Testis (tissue), 3 donors: ENCODE results near the gene TLR8. TPM values are rescaled to one million over a fixed set of nuclear protein-coding genes. Genes with fewer than 3 reads are reported as not detected.
"Not testable (repeated sequence)": the region's sequence is repeated elsewhere in the genome, so short reads cannot be mapped to it uniquely, and the experiment has no call there.

Experiments used
- DNase-seq: peaks from one replicate; pipeline ENCODE4 v3.0.0-alpha.2; 2019
- H3K27ac ChIP-seq, 2 donors: fragments of 200-600 bp; sonication (generic); one replicate each; pipeline ENCODE4 v1.5.1; 2019
- H3K27me3 ChIP-seq: fragments of 200-600 bp; sonication (generic); one replicate; pipeline ENCODE4 v1.5.1; 2019
- H3K36me3 ChIP-seq: fragments of 200-600 bp; sonication (generic); one replicate; pipeline ENCODE4 v1.5.1; 2017; ENCODE audit warnings: low read depth; ENCODE audit errors: missing control alignments
- H3K4me1 ChIP-seq: fragments of 200-600 bp; sonication (generic); one replicate; pipeline ENCODE4 v1.5.1; 2019
- H3K4me3 ChIP-seq, 2 donors: fragments of 200-600 bp; sonication (generic); one replicate each; pipeline ENCODE4 v1.5.1; 2017 to 2019
- H3K9me3 ChIP-seq: fragments of 200-600 bp; sonication (generic); one replicate; pipeline ENCODE4 v1.5.1; 2017
- POLR2A ChIP-seq: fragments of 450-650 bp; IDR thresholded peaks from one replicate; pipeline ENCODE4 v1.6.1; 2017; ENCODE audit warnings: antibody characterized with exemption, mild to moderate bottlenecking, moderate library complexity
- WGBS, 2 donors: methylation state at CpG; one replicate each; pipeline ENCODE4 v1.1.5; 2018; 5-methylcytosine and 5-hydroxymethylcytosine counted together
- intact Hi-C: fragments of 100-400 bp; cut with DNase I; formaldehyde crosslinking; loops from one replicate; pipeline ENCODE4 v1.15.1; 2023; ENCODE audit warnings: low total_unique reads
- polyA plus RNA-seq: library from polyadenylated mRNA; stranded (reverse); fragments of 350-450 nt; fragmentation: Illumina TruSeq; extraction: RNeasy Lipid Tissue Mini Kit (QIAGEN cat#74804); gene quantifications from one replicate; pipeline ENCODE4 v1.2.3, GENCODE V29; 2014; ENCODE audit warnings: low read depth, low replicate concordance; ENCODE audit not compliant: insufficient read depth
- total RNA-seq, 2 donors: library from RNA; depleted of rRNA; stranded (reverse); fragments of >200 nt; gene quantifications; one replicate each; pipeline ENCODE4 v1.2.3, GENCODE V29; 2016
- TF ChIP-seq, protein P1 (sequence below), 3 experiments: fragments of 450-650 bp in 2 of 3; fragments of 200-600 bp in 1 of 3; sonication (generic) in 1 of 3; IDR thresholded peaks; one replicate each; pipeline ENCODE4 v1.5.1; 2016 to 2019; ENCODE audit warnings: antibody characterized with exemption in 3 of 3, mild to moderate bottlenecking in 2 of 3, moderate library complexity in 1 of 3

TLR8 gene
- total and polyA plus RNA-seq, 3 donors from 2014 or later = 0.08 to 1.3 (median 0.50) TPM

DNA sequence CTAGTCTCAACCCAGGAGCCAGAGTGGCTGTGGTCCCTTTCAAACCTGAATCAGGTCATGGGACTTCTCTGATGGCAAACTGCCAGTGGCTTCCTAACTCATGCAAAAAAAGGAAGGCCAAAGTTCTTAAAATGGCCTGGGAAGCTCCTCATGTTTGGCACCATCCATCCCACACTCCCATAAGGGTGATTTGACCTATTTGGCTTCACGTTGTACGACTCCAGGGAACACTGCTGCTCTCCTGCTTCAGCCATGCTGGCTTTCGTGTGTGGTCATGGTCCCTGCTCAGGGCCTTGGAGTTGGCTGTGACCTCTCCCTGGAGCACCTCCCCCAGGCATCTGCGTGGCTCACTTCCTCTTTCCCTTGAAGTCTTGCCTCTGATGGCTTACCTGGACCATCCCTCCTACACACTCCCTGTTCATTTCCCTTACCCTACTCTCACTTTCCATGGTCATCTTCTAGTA is 55.7 kb downstream of the TLR8 start:
- TF ChIP-seq, protein P1, sequence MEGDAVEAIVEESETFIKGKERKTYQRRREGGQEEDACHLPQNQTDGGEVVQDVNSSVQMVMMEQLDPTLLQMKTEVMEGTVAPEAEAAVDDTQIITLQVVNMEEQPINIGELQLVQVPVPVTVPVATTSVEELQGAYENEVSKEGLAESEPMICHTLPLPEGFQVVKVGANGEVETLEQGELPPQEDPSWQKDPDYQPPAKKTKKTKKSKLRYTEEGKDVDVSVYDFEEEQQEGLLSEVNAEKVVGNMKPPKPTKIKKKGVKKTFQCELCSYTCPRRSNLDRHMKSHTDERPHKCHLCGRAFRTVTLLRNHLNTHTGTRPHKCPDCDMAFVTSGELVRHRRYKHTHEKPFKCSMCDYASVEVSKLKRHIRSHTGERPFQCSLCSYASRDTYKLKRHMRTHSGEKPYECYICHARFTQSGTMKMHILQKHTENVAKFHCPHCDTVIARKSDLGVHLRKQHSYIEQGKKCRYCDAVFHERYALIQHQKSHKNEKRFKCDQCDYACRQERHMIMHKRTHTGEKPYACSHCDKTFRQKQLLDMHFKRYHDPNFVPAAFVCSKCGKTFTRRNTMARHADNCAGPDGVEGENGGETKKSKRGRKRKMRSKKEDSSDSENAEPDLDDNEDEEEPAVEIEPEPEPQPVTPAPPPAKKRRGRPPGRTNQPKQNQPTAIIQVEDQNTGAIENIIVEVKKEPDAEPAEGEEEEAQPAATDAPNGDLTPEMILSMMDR (IDR thresholded peaks at IDR 0.05) = no peak
- no peak for TF ChIP-seq POLR2A
- intact Hi-C loops = no loop called here
- H3K36me3 ChIP-seq = no peaks in the 10 kb centered on the region
- DNase-seq = no peak
- no peak overlapping the region for H3K4me3 ChIP-seq
- H3K4me1 ChIP-seq = no peaks in the 10 kb centered on the region
- no peak overlapping the region for H3K27ac ChIP-seq
- WGBS, 2 donors = 49 to 67% methylated on average over 4 of the region's 4 CpGs
- no peaks in the 10 kb centered on the region for H3K27me3 ChIP-seq
- no peaks in the 10 kb centered on the region for H3K9me3 ChIP-seq

DNA sequence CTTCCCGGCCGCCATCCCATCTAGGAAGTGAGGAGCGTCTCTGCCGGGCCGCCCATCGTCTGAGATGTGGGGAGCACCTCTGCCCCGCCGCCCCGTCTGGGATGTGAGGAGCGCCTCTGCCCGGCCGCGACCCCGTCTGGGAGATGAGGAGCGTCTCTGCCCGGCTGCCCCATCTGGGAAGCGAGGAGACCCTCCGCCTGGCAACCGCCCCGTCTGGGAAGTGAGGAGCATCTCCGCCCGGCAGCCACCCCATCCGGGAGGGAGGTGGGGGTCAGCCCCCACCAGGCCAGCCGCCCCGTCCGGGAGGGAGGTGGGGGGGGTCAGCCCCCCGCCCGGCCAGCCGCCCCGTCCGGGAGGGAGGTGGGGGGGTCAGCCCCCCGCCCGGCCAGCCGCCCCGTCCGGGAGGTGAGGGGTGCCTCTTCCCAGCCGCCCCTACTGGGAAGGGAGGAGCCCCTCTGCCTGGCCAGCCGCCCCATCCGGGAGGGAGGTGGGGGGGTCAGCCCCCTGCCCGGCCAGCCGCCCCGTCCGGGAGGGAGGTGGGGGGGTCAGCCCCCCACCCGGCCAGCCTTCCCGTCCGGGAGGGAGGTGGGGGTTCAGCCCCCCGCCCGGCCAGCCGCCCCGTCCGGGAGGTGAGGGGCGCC is 56.9 kb downstream of the TLR8 start:
- H3K27ac ChIP-seq, H3K36me3 ChIP-seq, H3K9me3 ChIP-seq, DNase-seq, H3K4me1 ChIP-seq, H3K27me3 ChIP-seq, intact Hi-C loops, H3K4me3 ChIP-seq: not testable (repeated sequence)
- WGBS, 2 donors = no CpG with 5 or more reads among the region's 52 CpGs

DNA sequence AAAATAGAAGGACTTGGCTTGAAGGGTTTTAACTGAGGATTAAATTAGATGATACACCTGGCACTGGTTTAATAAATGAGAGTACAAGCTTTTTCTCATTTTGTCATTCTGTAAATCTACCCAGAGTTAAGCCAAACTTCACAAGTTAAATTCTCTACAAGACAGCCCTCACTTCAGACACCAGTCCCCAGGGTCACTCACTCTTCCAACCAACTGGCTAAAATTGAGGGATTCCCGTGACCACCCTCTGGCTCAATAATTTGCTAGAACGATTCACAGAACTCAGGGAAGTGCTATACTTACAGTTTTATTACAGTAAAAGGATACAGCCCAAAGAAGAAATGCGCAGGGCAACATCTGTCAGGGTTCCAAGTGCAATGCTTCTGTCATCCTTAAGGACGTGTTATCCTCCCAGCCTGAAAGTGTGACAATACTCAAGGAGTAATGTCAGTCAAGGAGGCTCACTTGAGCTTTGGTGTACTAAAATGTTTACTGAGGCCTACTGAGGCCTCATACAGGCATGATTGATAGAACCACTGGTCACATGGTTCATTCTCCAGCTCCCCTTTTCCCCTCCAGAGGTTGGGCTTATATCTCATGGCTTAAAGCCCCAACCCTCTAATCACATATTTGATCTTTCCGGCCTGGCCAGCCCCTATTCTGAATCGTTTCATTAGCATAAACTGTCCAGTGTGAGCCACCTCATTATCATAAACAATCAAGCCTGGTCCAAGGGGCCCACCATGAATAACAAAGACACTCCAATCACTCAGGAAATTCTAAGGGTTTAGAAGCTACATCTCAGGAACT is 58.9 kb downstream of the TLR8 start:
- no peaks in the 10 kb centered on the region for H3K36me3 ChIP-seq
- 74 to 76% methylated on average over 6 of the region's 6 CpGs for WGBS, 2 donors
- no peak overlapping the region for H3K4me3 ChIP-seq
- H3K27me3 ChIP-seq = no peaks in the 10 kb centered on the region
- intact Hi-C loops = no loop called here
- no peak overlapping the region for H3K27ac ChIP-seq
- H3K4me1 ChIP-seq = no peaks in the 10 kb centered on the region
- H3K9me3 ChIP-seq = no peaks in the 10 kb centered on the region
- TF ChIP-seq, protein P1 (IDR thresholded peaks at IDR 0.05) = no peak
- TF ChIP-seq POLR2A = no peak
- no peak for DNase-seq

DNA sequence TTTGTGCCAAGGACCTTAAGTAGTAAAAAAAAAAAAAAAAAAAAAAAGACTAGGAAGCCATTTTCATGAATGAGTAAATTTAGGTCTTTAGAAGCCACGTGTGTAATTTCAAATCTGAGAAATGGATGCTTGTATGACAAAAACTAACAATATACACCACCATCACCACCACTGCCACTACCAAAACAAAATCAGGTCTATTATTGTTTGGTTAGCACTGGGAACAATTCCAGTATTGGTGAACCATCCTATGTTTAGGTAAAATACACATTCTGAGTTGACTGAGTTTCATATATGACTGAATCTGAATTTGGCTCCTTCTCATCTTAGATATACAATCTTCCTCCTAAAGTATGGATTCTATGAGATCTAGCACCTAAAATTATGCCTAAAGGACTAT is 59.7 kb downstream of the TLR8 start:
- Histone ChIP-seq H3K27ac (no peak overlapping the region), H3K4me3 (no peak overlapping the region), H3K27me3 (no peaks in the 10 kb centered on the region), H3K9me3 (no peaks in the 10 kb centered on the region), H3K4me1 (no peaks in the 10 kb centered on the region), H3K36me3 (no peaks in the 10 kb centered on the region)
- intact Hi-C loops = no loop called here
- no peak for DNase-seq
- 61 to 80% methylated on average over 1 of the region's 1 CpG for WGBS, 2 donors
- TF ChIP-seq POLR2A = no peak
- TF ChIP-seq, protein P1 (IDR thresholded peaks at IDR 0.05) = no peak

DNA sequence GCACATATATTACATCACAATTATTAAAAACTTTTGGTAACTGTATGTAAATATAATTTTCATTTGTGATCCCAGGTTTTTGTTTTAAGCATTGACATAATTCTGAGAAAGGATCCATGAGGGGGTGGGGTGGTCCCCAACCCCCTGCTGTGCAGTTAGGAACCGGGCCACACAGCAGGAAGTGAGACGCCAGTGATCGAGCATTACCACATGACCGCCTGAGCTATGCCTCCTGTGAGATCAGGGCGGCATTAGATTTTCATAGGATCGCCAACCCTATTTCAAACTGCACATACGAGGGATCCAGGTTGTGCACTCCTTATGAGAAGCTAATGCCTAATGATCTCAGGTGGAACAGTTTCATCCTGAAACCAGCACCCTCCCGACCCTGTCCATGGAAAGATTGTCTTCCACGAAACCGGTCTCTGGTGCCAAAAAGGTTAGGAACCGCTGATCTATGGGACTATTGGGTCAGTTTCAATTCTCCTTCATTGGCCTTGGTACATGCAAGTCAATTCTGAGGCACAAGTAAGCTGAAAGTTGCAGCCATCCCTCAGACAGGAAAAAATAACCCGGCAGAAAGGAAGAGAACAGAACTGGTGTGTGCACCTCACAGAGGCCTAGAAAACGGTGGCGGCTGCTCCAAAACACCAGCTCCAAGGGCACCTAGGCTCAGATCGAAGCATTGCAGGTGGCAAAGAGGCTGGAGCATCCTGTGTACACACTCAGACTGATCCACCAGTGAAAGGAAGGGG is 61.5 kb downstream of the TLR8 start:
- WGBS, 2 donors = 82 to 83% methylated on average over 8 to 15 of the region's 15 CpGs
- intact Hi-C loops = no loop called here
- TF ChIP-seq, protein P1 (IDR thresholded peaks at IDR 0.05) = no peak
- H3K36me3 ChIP-seq = no peaks in the 10 kb centered on the region
- H3K27ac ChIP-seq = no peak overlapping the region
- H3K27me3 ChIP-seq = no peaks in the 10 kb centered on the region
- DNase-seq = no peak
- no peaks in the 10 kb centered on the region for H3K4me1 ChIP-seq
- H3K9me3 ChIP-seq = no peaks in the 10 kb centered on the region
- no peak overlapping the region for H3K4me3 ChIP-seq
